DMS 273 (cell line): ENCODE results near the gene ZIC1.
A peak's percentile ranks its signal among the peaks of the same experiment; 100 is the strongest.

ENCODE experiments used
- DNase-seq: peaks from one replicate; lab custom pipeline; 2025; ENCODE audit not compliant: unreplicated experiment; lab: John Stamatoyannopoulos, UW

Gene ZIC1

DNA sequence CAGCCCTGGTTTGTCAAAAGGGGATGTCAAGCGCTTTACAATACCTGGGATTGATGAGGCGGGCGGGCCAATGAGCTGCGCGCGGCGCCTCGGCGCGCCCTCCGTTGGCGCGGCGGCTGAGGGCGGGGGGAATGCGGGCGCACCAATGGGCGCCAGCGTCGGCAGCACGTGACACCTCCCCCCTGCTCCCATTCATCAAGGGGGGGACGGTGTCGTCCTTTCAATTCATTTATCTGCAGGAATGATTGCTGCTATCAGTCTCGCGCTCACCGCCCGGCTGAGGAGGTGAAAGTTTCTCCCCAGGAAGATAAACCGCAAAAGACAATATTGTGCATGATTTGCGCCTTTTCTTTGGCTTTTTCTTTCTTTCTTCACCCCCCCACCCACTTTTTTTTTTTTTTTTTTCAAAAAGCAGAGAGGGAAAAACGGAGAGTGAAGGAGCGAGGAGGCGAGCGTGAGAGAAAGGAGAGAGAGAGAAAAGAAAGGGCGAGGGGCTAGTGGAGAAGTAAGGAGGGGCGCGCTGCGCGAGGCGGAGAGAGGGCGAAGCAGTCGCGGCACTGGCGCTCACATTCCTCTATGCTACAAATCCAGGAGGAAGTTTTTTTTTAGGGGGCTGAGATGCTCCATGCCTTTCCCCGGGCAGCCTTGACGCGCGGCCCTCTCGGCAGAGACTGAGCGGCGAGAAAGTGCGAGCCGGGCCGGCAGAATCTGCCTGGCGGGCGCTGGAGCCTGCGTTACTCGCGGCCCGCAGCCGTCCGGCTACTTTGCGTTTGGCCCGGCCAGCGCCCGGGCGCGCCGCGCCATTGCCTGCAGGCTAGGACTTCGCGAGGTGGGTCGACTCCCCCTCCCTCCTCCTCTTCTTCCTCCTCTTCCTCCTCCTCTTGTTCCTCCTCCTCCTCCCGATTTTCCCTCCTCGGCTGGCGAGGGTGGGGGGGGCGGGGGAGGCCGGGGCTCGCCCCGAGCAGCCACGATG, at the start of gene ZIC1:
Gene ZIC1 (plus strand): TSS at position 223 of the 973 bp plus-strand sequence. CDS start 748 bp downstream, at position 971.
- no peak for DNase-seq

DNA sequence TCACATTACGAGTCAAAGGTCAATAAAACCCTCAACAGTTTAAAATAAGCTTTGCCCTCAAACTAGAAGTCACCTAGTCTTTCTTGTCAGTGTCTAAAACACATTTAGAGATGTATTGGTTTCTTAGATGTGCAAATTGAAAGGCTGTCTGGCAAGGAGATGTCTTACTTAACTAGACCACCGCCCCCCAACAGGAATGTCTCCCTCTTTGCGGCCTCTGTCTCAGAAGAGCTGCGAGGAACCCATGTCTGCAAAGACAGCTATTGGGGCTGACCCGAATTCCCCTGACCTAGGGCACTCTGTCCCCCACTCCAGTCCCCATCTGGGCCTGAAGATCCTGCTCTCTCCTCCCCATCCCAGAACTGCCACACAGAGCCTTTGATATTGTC, 49.1 kb upstream of the ZIC1 start:
- no peak for DNase-seq

GRCh38 chr3:147360646-147361453, 48.3 kb upstream of the ZIC1 start:
- peak; percentile 78 for DNase-seq

- DNase-seq: peak; percentile 83
Measured at GRCh38 chr3:147361454-147362420, 47.4 kb upstream of the ZIC1 start.

DNA sequence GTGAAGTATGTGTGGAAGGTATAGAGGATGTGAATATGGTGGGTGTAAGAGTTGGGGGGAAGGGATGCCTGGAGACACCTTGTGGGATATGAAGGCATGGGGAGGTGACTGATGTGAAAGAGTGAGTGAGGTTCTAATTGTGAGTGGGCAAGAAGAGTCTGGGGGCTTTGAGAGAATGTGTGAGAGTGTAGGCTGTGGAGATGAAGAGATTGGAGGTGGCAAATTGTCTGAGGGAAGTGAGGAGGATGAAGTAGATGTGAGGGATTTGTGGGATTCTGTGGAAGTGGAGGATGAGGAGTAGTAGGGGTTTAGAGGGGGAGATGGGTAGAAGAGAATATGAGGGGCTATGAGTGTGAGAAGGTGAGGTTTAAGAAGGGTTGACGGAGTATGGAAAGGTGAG, 44.4 kb upstream of the ZIC1 start:
- no peak for DNase-seq

DNA sequence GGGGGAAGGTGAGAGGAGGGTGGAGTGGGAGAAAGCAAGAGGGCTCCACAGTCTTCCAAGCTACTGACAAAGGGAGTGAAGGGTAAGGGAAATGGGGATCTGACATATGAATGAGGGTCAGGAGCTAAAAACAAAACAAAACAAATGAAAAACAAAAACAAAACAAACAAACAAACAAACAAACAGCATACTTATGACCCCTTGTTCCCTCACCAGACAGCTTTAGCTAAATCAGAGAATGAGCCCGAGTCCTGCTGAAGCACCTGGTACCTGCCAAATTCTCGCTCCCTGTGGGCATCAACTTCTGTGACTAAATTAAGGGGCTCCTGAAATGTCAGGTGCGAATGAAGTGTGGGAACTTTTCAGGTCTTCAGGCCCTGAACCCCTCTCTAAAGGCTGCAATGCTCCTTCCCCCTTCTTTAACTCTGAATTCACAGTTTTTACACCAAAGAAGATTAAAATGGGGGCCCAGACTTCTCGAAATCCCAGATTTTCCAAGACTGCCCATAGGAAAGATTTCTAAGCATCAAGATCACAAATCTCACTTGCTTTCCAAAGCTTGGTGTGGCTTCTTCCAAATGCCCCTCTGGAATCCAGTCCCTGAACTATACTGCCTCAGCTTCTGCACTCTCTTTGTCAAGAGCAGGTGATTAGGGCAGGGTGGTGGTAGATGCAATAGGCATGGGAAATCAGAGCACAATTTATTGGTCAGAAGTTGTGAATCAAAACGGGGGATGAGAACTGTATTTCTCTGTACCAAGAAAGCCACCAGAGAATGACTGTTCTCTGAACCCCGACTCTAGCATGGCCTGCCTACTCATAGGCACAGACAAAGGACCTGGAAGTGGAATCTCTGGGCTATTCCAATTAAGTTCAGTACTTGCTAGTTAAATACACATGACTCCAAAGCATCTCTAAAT, 43.7 kb upstream of the ZIC1 start:
- DNase-seq: no peak

DNA sequence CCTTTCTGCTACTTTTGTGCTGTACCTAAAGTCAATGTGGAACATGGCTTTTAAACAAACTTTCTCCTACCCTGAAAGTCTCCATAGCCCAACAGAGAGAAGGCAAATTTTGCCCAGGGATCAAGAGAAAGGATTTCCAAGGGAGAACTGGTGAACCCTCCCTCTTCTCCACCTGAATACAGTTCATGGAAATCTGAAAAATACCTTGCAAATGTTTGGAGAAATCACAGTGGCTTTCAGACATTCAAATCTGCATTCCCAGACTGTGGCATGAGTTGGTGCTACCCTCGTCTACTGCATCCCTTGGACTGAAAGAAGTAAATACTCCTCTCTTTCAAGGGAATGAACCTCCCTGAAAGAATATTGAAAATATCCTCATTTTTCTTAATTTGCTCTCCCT, 41.5 kb upstream of the ZIC1 start:
- no peak for DNase-seq

DNA sequence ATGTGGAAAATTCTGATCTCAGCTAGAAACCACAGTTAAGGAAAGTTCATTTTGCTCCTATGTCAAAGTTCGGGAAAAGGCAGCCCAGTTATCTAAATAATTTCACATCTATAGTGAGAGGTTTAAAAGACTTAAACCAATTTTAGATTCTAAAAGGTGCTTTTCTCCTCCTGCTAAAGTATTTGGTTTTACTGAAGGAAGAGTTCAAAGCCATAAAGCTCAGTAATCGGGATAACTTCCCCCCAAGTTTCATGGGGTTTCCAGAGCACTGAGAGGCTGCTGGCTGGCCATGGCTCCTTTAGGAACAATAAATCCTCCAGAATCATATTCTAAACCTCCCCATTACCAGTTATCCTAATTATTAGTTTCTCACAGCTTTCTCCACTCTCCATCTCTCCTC, 41.0 kb upstream of the ZIC1 start:
- no peak for DNase-seq

GRCh38 chr3:147368561-147369221, 40.5 kb upstream of the ZIC1 start:
- no peak for DNase-seq

GRCh38 chr3:147369231-147369630, 39.9 kb upstream of the ZIC1 start:
- no peak for DNase-seq

- DNase-seq: no peak
Measured at GRCh38 chr3:147369661-147370123, 39.5 kb upstream of the ZIC1 start.

DNA sequence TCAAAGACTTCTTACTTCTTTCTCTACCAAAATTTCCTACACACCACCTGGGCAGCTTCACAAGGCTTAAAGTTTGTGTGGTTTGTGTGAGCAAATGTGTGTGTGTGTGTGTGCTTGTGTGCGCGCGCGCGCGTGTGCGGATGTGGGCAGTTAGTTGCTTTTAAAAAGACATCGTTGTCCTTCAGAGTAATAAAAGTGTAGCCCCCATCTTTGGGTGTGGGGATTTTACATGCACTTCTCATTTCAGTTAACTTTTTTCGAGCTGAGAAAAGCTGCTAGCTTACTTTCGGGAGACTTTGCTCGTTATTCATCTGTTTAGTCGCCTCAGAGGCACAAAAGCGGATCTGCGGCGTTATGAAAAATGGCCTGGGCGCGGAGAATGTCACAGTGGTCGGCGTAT, 38.8 kb upstream of the ZIC1 start:
- no peak for DNase-seq

DNA sequence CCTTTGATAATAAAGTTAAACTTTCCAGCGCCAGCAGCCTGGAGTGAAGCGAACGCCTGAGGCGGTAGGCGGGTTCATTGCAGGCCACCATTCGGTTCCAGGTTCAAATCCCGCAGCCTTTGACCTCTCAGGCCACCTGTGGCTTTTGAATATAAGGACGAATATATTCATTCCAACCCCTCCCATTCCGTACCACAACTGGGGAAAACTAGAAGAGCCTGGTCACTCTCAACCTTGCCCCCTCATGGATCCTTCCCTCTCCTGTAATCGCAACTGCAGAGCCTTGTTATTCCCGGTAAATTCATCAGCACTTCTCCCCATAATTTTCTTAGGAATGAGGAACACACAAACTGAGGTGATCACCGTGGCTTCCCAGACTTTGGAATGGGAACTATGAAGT, 38.0 kb upstream of the ZIC1 start:
- no peak for DNase-seq

DNA sequence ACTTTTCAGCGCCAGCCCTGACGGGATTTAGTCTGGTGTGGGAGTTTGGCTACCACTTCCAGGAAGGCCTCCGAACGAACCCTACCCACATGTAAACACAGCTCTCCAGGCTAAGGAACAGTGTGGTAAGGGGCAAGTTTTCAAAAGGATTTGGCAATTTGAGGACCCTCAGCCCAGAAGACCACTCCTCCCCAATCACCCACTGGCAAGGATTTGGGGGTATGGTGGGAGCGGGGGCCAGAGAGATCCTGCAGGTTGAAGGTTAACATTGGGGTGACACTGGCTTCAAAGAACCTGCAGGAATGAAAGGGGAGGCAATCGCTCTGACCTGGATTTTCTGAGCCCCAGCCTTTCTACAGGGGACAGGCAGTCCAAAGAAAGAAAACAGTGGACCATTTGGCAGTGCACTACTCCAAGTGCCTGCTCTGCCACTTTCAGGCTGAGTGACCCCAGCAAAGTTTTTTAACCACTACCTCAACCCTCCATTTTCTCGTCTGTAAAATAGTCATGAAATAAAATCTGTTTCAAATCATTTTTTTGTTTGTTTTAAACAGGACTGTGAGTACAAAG, 37.3 kb upstream of the ZIC1 start:
- no peak for DNase-seq

GRCh38 chr3:147372525-147373027, 36.6 kb upstream of the ZIC1 start:
- no peak for DNase-seq

GRCh38 chr3:147373301-147373700, 35.9 kb upstream of the ZIC1 start:
- DNase-seq: no peak

GRCh38 chr3:147377412-147378367, 31.5 kb upstream of the ZIC1 start:
- DNase-seq: no peak
